GM18511 (cell line): Measurements from ENCODE around the gene CREB5.

Experiments used
- ATAC-seq: cut with Tn5 transposase; IDR thresholded peaks from one replicate; pipeline ENCODE4 v1.9.1; 2021; ENCODE audit warnings: mild to moderate bottlenecking, moderate library complexity; ENCODE audit not compliant: unreplicated experiment

CREB5 gene

DNA sequence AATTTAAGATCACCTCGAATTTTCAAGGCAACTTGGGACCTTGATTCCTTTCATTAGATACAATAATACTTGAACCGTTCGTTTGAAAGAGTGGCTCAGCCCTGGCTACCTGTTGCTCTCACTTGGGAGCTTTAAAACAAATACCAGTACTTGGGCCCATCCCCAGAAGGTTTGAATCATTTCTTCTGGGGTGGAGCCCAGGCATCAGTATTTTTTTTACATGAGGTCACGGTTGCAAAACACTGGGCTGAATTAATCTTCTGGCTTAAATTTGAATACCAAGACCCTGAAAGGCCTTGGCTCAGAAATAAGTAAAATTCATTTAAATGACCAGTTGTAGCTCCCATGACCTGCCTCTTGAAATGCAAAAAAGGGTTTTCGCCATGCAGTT, 214.9 kb downstream of the CREB5 start:
- ATAC-seq = no peak

DNA sequence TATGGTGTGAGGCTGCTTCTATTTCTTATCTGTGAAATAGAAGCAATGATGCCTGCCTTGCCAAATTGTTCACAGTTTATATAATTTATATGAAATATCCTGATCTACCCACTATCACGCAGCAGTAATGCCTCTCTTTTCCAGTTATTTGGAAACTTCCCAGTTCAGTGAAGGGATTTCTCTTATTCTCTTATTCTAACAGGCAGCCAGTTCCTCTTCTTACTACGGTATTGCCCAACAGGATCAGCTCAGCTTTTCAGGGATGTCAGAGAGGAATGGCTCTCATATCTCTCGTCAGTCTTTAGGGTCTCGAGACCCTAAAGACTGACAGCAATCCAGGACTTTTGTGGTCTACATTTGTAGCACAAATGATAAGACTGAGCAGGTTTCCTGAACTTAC, 215.6 kb downstream of the CREB5 start:
- no peak for ATAC-seq

DNA sequence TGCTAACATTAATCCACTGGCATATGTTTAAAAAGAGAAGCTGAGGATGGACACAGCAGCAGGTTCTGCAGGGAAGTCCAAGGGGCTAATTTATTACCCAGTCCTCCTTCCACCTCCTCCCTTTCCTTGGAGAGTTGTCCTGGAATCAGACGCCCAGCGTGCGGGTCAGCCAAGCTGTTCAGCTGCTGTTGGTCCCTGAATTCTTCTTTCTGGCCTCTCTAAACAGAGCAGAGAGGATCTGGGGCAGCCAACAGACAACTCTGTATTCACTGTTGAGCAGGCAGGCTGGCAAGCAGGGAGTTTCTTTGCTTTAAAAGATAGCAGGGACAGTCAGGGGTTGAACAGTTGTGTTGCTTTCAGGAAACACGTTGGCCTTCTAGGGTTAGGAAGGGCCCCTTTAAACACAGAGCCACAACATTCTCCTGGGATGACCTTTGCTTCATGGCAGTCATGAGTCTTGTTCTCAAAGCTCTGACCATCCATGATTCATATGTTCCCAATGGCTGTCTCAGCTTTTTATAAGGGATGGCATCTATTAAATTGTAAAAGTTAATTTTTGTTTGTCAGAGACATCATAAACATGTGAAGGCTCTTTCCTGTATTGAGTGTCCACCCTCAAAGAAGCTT, 217.0 kb downstream of the CREB5 start:
- no peak for ATAC-seq

DNA sequence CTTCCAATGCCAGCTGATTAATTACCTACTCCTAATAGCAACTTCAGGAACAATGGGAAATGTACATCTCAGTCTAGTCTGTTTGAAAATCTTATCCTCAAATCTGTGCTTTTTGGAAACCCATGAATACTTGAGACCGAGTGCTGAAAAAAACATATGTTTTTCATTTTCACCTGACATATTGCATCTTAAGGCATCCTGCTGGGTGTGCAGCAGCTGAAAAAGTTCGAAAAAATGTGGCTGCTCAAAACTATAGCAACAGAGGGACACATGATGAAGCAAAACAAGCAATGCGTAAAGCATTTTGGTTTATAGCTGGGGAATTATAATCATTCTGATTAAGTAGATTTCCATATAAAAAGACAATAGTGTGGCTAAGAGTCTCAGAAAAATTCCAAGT, 218.0 kb downstream of the CREB5 start:
- no peak for ATAC-seq

DNA sequence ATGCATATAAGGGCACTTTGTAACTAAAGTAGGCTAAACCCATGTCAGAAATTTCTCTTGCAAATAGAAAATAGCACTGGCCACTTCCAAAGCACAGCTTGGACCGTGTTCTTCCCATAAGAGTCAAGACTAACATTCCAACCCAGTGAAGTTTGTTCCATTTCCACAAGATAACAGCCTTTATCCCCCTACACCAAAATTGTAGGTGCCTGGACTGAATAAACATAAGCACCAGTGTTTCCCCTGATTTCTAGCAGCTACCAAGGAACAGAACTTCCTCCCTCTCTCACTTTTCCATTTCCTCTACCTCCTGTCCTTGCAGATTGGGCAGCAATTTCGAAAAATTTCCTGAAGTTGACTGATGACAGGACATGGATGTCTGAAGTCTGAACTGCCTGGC, 219.7 kb downstream of the CREB5 start:
- ATAC-seq = no peak

DNA sequence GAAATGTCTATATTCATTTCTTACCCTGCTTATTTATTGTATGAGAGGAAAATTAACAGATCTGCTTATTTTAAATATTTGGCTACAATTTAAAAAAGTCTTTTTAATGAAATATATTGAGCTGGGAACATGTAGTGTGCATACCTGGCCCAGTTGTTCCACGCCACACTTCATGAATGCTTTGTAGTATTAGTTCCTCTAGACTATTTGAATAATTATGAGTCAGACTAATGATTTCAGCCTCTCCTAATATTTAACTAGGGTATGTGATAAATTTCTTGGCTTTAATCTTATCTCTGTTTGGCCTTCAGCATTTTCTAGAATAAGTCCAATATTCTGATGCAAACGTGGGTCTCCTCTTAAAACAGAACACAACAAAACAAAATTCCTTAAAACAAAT, 226.6 kb downstream of the CREB5 start:
- ATAC-seq = no peak

DNA sequence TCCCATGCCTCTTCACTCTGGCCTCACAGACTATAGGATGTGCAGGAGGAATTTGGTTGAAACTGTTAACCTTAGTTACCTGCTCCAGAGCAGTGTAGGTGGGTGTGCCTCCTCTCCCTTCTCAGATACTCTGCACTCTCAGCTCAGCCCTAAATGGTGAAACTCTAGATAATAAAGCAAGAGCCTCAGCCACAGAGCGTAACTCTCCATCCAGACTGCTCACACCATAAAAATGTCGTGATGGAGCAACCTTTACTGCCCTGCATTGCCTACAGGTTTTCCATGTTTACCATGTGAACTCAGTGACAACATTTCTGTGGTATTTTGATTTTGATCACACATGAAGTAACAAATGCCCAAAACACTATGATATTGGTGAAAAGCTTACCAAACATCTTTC, 227.7 kb downstream of the CREB5 start:
- no peak for ATAC-seq

DNA sequence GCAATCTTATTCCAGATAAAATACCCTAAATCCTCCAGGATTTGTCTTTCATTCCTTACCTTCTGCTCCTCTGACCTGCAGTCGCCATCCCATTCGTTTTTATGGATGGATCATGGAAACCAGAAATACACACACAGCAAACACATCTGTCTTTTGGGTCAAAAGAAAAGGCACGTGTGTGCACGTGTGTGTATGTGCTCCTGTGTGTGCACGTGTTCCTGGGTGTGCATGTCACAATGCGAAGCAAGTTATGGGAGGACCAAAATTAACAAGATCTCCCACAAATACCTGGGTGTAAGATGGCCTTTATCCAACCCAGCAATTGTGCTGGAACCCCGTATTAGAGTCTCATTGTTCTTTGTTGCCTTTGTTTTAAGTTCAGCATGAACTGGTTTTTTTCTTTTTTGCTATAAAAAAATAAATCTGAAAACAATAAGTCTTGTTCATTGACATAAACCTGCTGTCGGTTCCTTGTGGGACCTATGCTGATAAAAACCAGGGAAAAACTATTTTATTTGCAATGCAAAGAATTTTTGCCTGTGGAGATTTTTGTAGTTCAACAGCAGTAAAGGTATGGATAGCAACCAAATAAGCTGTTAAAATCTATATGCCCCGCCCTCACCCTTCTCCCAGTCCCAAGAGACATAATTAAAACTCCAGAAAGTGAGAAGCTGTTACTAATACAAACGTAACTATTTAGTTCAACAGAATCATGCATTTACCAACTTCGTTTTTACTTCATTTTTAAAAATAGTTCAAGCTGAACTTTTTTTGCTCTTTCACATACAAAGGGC, 229.6 kb downstream of the CREB5 start:
- no peak for ATAC-seq

DNA sequence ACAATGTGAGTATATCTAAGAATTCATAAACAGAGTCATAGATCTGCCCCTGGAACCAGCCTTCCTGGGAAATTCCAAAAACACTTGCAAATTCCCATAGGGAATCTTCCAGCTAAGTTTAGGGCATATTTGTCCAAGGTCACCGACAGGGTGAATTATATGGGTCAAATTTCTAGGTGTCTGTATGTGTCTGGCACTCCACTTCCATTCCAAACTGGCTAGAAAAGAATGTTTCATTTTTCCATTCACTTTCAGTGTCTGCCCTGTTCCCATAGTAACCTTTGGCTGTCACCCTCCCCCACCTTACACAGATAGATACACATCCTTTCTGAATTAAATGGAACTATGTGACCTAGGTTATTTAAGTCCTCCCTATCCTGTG, 230.9 kb downstream of the CREB5 start:
- no peak for ATAC-seq

DNA sequence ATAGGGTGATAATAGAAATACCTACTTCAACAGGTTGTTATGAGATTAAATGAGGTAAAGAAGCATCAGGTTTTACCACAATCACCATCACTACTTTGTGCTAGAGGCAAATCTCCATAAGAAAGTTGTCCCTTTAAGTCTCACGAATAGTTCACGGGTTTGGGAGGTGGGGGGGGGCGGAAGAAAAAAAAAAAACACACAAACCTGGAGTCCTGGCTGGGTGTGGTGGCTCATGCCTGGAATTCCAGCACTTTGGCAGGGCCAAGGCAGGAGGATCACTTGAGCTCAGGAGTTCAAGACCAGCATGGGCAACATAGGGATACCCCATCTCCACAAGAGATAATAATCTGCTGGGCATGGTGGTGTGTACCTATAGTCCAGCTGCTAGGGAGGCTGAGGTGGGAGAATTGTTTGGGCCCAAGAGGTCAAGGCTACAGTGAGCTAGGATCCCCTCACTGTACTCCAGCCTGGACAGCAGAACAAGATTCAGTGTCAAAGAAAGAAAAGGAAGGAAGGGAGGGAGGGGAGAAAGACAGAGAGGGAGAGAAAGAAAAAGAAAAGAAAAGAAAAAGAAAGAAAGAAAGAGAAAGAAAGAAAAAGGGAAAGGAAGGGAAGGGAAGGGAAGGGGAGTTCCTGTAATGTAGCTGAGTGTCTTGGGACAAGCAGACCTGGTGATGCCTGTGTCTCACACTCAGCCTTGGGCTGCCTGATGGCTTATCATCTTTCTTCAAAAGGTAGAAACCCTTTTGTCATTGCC, 231.4 kb downstream of the CREB5 start:
- no peak for ATAC-seq

DNA sequence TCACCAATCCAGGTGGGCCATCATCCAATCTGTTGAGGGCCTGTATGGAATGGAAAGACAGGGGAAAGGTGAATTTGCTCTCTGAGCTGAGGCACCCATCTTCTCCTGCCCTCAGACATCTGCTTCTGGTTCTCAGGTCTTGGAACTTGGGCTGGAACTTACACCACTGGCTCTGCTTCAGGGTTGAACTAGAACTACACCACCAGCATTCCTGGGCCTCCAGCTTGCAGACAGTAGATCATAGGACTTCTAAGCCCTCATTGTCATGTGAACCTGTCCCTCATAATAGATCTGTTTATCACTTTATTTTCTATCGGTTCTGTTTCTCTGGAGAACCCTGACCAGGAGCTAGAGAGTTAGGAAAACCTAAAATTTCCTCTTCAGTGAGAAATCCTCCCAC, 233.5 kb downstream of the CREB5 start:
- no peak for ATAC-seq

DNA sequence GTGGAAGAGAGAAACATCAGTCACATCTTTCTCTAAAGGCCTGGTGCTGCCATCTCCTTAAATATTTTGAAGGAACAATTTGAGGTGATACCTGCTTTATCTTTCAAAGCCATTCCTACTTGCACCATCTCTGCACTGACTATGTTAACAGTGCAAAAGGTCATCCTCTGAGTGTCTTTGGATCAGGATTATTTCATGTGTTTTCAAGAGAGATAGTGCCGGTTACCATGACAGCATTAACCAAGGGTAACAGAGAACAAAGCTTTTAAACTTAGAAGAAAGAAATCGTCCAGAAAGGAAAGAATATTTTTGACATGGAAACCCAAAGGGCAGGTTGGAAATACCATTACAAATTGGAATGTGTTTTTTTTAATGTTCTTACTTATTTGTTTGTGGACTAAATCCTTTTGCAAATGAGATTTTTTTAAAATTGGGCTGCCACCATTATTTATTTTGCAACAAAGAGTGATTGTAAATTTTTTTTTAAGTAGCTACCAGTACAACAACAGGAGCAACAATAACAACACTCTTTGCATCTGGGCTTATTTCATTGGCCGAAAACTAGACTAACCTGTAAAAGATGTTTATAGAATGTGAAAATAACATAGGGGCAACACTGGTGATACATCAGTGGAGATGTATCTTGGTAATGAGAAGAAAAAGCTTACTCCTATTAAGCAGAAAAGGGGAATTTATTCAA, 234.2 kb downstream of the CREB5 start:
- no peak for ATAC-seq

DNA sequence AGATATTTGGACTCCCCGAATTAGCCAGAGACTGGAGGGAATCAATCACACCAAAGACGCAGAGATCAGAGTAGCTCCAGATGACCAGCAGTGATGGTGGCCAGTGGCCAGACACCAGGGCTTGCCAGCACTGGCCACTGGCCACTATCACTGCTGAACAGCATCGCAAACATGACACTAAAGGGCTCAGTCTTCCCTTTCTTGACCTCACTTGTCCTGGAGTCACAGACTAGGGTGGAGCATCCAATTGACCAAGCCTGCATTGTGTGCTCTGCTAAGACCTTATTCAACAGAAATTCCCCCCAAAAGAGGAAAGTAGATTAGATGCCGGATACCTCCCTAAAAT, 234.7 kb downstream of the CREB5 start:
- ATAC-seq = no peak

DNA sequence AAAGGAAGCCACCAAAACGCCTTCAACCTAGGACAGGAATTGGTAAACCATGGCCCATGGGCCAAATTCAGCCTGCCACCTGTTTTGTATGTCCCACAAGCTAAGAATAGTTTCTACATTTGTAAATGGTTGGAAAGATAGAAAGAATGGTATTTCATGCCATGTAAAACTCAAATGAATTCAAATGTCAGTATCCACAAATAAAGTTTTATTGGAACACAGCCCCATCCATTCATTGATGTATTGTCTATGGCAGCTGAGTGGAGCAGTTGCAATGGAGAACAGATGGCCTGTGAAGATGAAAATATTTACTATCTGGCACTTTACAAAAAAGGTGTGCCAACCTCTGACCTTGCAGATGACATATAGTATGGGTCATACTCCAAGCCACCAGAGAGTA, 236.9 kb downstream of the CREB5 start:
- ATAC-seq = no peak

DNA sequence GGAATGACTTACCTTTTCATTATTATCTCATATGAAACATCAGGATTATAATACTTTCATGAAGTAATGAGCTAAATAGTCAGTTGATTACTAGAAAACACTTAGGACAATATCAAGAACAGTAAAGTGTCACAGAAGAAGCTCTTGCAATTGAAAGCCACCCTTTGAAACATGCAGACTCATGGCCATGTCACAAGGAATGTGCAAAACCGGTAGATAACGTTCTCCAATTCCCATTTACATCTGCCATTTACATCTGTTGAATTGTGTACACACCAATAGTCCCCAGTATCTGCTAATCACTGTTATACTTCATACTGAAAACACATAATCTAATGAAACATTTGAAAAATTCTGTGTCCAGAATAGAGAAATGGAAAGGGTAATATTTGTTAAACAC, 237.5 kb downstream of the CREB5 start:
- no peak for ATAC-seq

DNA sequence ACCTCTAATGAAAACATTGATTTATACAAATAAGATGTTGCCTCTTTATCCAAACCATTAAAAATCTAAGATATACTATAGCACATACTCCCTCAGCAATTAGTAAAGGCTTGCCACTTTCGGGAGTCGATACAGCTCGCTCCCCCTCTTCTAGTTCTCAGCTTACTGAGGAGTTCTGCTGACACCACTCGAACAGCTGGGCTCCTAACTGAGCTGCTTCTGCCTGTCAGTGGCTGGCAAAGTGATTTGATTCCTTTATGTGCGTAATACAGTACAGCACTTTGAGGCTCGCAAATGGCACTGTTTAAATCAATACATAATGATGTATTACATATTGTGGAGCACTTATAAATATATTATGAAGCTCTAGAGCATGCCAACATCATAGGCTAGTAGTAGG, 241.8 kb downstream of the CREB5 start:
- no peak for ATAC-seq

DNA sequence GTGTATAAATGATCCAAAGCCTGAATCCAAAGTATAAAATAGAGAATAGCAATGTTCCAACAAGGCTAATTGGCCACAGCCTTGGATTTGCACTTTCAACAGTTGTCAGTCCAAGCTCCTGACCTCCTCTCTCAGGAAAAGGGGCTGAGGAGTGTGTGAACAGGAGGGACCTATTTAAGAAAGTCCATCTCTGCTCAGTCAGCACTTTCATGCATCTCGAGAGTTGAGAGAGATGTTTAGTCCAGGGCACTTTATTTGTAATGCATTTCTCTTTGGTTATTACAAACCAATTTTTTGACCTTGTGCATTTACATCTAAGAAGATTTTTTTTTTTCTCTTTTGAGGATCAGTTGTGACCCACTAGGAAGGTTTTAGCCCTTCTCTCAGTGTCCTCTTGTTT, 244.2 kb downstream of the CREB5 start:
- no peak for ATAC-seq

DNA sequence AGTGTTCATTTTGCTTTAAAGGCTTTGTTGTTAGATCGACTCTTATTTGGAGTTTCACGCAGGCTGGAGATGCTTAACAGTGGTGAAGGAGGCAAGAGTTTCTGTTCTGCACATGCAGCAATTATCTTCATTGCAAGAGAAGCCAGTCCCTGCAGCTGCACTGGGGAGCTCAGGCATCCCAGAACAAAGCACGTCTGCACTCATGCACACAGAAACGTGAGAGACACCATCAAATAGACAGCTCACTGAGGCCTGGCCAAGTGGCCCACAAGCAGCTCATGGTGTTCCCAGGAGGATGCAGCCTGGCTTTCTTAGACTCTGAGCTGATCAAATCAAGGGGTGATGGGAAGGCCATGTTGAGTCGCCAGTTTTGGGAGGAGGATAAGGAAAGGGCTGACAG, 246.1 kb downstream of the CREB5 start:
- ATAC-seq = no peak

DNA sequence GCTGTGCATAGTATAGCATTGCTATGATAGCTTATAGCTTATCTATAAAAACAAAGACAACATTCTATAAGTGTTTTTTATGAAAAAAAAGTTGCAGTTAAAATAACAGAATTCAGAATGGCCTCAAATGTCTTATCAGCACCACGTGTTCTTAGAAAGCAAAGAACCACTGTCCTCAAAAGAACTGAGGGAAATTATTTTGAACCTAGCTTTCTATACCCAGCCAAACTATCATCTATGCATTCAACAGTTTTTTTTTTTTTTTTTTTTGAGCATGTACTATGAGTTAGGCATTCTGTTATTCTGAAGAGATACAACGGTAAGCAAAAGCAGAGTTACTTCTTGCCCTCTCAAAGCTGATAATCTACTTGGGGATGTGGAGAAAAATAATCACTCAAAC, 247.8 kb downstream of the CREB5 start:
- no peak for ATAC-seq

DNA sequence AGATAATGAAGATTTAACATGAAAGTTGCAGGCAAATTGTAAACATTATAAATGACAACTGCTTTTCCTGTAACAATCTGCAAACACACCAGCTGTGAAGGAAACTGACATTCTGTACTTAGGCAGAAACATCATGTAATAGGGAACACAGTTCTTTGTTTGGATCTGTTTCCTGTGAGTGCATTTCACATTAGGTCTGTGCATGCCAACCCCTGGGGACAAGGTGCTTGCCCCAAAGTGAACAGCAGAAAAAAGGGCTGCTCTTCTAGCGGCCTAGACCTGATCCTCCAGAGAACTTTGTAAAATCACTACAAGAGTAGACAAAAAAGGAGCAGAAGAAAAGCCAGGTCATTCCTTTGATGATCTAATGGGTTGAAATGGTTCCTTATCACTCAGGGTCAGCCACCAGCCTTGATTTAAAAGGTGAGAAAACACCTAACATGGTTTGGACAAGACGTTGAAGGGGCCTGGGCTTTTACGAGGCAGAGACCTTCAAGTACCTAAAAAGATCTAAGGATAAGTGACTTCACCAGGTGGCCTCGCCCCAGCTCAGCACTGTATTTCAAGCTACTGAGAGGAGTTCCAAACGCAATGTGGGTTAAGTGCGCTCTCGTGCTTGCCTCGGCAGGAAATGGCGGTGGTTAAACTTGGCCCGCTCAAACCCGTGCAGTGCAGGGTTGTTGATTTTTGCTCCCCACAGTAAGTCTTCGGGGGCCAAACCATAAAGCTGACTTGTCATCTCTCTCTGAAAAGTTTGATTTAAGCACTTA, 249.7 kb downstream of the CREB5 start:
- no peak for ATAC-seq

DNA sequence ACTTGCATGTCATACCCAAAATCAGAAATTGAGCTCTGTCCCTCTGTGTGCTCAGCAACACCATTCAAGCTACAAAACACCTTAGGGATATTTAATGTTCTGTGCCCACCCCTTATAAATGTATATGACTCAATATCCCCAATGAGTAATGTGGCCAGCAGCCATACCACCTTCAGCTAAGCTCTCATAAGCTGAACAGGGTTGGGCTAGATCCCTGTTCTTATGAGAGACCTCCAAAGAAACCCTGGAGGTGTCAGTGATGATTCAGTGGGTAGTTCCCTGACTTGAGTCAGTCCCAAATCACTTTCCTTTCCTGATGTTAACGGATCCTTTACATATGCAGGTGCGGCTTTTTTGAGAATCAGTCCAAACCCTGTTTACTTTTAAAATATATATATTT, 253.8 kb downstream of the CREB5 start:
- no peak for ATAC-seq
